NB4 (cell line): Measurements from ENCODE around the gene ZNF664.

Source experiments
- CTCF ChIP-seq: IDR thresholded peaks from one replicate; pipeline ENCODE4 v1.5.1; 2012; ENCODE audit warnings: low read depth, low read length
- MYC ChIP-seq: IDR thresholded peaks from 2 replicates; pipeline ENCODE4 v1.6.1; 2011; ENCODE audit warnings: low read depth, low read length
- POLR2A ChIP-seq: IDR thresholded peaks from 2 replicates; pipeline ENCODE4 v1.6.1; 2011; ENCODE audit warnings: mild to moderate bottlenecking; ENCODE audit not compliant: insufficient read length; ENCODE audit errors: extremely low read depth

DNA sequence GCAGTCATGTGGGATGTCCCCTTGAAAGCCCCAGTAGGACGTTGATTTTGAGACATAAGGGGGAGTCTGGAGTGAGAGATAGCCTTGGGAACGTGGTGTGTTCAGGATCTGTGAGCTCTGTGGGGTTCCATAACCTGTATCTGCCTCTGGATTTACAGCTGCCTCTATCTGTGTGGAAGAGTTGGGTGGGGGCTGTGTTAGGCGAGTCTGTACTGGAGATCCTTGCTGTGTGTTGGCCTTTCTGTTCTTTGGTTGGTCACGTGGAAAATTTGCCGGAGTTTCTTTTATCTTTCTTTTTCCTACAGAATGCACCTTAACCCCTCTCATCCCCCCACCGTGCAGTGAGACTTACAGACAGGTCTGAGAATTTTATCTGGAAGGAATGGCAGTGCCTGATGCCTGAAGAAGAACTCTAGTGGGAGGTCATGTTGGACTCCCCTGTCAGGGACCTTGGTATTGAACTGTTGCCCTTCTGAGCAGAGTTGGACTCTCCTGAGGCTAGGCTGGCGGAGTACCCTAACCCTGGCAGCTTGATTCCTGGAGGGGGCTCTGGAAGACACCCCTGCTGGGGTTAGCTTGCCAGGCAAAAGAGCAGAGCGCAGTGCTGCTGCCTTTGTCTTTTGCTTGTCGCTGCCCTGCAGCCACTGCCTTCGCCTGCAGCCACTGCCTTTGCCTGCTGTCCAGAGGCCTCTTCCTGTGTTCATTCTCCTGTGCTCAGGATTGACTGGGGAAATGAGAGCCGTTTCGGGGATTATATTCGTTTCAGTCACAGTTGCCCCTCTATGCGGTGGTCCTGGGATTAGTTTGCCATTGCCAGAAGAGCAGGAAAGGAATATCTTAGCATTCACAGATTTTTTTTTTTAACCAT lies 34.1 kb downstream of the ZNF664 start:
- TF ChIP-seq CTCF (no peak), POLR2A (no peak), MYC (no peak)
